ENCODE measurements around the gene CRLF3.
"Not testable (repeated sequence)": the region's sequence is repeated elsewhere in the genome, so short reads cannot be mapped to it uniquely, and the experiment has no call there.

Gene CRLF3

DNA sequence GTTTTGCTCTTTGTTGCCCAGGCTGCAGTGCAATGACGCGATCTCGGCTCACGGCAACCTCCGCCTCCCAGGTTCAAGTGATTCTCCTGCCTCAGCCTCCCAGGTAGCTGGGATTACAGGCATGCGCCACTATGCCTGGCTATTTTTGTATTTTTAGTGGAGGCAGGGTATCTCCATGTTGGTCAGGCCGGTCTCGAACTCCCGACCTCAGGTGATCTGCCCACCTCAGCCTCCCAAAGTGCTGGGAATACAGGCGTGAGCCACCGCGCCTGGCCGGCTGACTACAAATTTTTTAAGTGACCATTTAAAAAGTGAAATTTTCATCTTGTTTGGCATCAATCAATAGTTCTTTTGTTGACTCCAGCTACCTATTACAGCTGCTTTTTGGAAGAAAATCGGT lies 90.3 kb downstream of the CRLF3 start:
- DNase-seq, result not testable (repeated sequence)
